ENCODE results near the gene ATG3. TPM values are rescaled to one million over a fixed set of nuclear protein-coding genes. Genes with fewer than 3 reads are reported as not detected.

The ATG3 gene
- total and polyA plus RNA-seq, 2 experiments from 2014 or later: 68.1 to 93.9 TPM

DNA sequence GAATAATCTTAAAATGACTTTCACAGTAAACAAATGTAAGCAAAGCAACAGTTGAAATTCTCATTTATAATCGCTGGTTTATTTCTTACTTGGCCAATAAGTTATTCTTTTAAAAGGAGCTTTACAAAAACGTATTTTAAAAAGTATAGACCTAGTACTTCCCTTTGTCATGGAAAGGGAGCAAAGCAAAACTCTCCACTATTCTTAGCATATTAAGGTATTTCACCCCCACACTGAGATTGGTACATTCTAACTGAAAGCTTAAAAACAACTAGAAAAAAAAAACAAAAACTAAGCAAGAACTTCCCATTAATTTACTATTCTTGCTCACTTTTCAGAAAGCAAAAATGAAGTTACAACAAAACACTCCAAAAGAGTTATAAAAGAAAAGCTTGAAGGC is 1.5 kb downstream of the ATG3 start (continued):
- TF ChIP-seq, protein P1, sequence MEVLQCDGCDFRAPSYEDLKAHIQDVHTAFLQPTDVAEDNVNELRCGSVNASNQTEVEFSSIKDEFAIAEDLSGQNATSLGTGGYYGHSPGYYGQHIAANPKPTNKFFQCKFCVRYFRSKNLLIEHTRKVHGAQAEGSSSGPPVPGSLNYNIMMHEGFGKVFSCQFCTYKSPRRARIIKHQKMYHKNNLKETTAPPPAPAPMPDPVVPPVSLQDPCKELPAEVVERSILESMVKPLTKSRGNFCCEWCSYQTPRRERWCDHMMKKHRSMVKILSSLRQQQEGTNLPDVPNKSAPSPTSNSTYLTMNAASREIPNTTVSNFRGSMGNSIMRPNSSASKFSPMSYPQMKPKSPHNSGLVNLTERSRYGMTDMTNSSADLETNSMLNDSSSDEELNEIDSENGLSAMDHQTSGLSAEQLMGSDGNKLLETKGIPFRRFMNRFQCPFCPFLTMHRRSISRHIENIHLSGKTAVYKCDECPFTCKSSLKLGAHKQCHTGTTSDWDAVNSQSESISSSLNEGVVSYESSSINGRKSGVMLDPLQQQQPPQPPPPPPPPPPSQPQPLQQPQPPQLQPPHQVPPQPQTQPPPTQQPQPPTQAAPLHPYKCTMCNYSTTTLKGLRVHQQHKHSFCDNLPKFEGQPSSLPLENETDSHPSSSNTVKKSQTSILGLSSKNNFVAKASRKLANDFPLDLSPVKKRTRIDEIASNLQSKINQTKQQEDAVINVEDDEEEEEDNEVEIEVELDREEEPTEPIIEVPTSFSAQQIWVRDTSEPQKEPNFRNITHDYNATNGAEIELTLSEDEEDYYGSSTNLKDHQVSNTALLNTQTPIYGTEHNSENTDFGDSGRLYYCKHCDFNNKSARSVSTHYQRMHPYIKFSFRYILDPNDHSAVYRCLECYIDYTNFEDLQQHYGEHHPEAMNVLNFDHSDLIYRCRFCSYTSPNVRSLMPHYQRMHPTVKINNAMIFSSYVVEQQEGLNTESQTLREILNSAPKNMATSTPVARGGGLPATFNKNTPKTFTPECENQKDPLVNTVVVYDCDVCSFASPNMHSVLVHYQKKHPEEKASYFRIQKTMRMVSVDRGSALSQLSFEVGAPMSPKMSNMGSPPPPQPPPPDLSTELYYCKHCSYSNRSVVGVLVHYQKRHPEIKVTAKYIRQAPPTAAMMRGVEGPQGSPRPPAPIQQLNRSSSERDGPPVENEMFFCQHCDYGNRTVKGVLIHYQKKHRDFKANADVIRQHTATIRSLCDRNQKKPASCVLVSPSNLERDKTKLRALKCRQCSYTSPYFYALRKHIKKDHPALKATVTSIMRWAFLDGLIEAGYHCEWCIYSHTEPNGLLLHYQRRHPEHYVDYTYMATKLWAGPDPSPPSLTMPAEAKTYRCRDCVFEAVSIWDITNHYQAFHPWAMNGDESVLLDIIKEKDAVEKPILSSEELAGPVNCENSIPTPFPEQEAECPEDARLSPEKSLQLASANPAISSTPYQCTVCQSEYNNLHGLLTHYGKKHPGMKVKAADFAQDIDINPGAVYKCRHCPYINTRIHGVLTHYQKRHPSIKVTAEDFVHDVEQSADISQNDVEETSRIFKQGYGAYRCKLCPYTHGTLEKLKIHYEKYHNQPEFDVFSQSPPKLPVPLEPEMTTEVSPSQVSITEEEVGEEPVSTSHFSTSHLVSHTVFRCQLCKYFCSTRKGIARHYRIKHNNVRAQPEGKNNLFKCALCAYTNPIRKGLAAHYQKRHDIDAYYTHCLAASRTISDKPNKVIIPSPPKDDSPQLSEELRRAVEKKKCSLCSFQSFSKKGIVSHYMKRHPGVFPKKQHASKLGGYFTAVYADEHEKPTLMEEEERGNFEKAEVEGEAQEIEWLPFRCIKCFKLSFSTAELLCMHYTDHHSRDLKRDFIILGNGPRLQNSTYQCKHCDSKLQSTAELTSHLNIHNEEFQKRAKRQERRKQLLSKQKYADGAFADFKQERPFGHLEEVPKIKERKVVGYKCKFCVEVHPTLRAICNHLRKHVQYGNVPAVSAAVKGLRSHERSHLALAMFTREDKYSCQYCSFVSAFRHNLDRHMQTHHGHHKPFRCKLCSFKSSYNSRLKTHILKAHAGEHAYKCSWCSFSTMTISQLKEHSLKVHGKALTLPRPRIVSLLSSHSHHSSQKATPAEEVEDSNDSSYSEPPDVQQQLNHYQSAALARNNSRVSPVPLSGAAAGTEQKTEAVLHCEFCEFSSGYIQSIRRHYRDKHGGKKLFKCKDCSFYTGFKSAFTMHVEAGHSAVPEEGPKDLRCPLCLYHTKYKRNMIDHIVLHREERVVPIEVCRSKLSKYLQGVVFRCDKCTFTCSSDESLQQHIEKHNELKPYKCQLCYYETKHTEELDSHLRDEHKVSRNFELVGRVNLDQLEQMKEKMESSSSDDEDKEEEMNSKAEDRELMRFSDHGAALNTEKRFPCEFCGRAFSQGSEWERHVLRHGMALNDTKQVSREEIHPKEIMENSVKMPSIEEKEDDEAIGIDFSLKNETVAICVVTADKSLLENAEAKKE (CRISPR knock-in tag; IDR thresholded peaks at IDR 0.05): no peak

DNA sequence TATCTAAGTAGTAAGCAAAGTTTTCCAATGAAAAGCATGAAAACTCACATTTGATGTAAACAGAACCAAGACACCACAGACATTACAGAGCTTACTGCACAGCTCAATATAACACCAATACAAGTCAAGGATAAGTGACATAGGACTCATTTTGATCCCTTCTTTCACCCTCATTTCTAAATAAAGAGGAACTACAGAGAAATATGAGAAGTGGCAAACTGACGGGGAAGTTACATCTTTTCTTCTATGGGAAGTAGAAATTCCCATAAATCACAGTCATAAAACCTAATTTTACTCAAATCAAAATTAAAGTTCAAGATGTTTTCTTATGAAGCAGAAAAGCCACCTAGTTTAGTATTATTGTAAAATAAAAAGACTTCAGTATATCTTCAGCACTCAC is 3.8 kb downstream of the ATG3 start:
- H3K4me1 Mint-ChIP-seq: peaks cover 16% of the 10 kb centered on the region
- no peak overlapping the region for H3K4me3 Mint-ChIP-seq
- H3K27me3 Mint-ChIP-seq (ENCODE audit: insufficient read depth, low read depth, poor library complexity): peaks cover 7% of the 10 kb centered on the region
- H3K36me3 Mint-ChIP-seq (ENCODE audit: low read depth): peaks cover 27% of the 10 kb centered on the region
- H4K20me1 ChIP-seq (replicated peaks; ENCODE audit: insufficient read depth): no peaks in the 10 kb centered on the region; the same call in 1 of the 2 replicates
- no peaks in the 10 kb centered on the region for H3F3A ChIP-seq (replicated peaks; ENCODE audit: low read depth)
- no peak for DNase-seq (ENCODE audit: low spot score)
- 0 out of 2 replicates have a peak, but pooled peaks cover 5% of the 10 kb centered on the region for H3K36me3 ChIP-seq (ENCODE audit: insufficient read depth)
- no peaks in the 10 kb centered on the region for H3K9me2 ChIP-seq (ENCODE audit: insufficient read depth)
- H3K4me3 ChIP-seq: no peak overlapping the region
- H2AFZ ChIP-seq: no peak overlapping the region
- H3K9me3 Mint-ChIP-seq: no peaks in the 10 kb centered on the region
- H3K79me2 ChIP-seq (replicated peaks; ENCODE audit: insufficient read depth): peaks cover 78% of the 10 kb centered on the region
- no peak overlapping the region for H3K27ac Mint-ChIP-seq
- H3K27ac ChIP-seq (ENCODE audit: low read depth): no peak overlapping the region
- peaks cover 16% of the 10 kb centered on the region for H3K4me1 ChIP-seq (ENCODE audit: insufficient read depth)
- no peak overlapping the region for H3K4me2 ChIP-seq
- no peaks in the 10 kb centered on the region for H3K27me3 ChIP-seq (ENCODE audit: insufficient read depth)
- no peak for ATAC-seq
- TF ChIP-seq EZH2 (IDR thresholded peaks at IDR 0.05; ENCODE audit: low read depth, unreplicated experiment) (no peak), POLR2AphosphoS5 (IDR thresholded peaks at IDR 0.05; ENCODE audit: low read depth) (no peak), JUNB (IDR thresholded peaks at IDR 0.05; ENCODE audit: unreplicated experiment) (no peak), STAT1 (IDR thresholded peaks at IDR 0.05; ENCODE audit: unreplicated experiment) (no peak), NANOG (IDR thresholded peaks at IDR 0.05; ENCODE audit: borderline replicate concordance) (no peak), ZNF331 (CRISPR knock-in tag; IDR thresholded peaks at IDR 0.05; ENCODE audit: low read depth) (no peak), CREB1 (CRISPR knock-in tag; IDR thresholded peaks at IDR 0.05; ENCODE audit: low read depth) (no peak), ZNF114 (CRISPR knock-in tag; IDR thresholded peaks at IDR 0.05) (no peak), EZH2phosphoT487 (IDR thresholded peaks at IDR 0.05; ENCODE audit: unreplicated experiment) (no peak)
- TF ChIP-seq, protein P2, sequence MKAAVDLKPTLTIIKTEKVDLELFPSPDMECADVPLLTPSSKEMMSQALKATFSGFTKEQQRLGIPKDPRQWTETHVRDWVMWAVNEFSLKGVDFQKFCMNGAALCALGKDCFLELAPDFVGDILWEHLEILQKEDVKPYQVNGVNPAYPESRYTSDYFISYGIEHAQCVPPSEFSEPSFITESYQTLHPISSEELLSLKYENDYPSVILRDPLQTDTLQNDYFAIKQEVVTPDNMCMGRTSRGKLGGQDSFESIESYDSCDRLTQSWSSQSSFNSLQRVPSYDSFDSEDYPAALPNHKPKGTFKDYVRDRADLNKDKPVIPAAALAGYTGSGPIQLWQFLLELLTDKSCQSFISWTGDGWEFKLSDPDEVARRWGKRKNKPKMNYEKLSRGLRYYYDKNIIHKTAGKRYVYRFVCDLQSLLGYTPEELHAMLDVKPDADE (IDR thresholded peaks at IDR 0.05): no peak
- TF ChIP-seq, protein P3, sequence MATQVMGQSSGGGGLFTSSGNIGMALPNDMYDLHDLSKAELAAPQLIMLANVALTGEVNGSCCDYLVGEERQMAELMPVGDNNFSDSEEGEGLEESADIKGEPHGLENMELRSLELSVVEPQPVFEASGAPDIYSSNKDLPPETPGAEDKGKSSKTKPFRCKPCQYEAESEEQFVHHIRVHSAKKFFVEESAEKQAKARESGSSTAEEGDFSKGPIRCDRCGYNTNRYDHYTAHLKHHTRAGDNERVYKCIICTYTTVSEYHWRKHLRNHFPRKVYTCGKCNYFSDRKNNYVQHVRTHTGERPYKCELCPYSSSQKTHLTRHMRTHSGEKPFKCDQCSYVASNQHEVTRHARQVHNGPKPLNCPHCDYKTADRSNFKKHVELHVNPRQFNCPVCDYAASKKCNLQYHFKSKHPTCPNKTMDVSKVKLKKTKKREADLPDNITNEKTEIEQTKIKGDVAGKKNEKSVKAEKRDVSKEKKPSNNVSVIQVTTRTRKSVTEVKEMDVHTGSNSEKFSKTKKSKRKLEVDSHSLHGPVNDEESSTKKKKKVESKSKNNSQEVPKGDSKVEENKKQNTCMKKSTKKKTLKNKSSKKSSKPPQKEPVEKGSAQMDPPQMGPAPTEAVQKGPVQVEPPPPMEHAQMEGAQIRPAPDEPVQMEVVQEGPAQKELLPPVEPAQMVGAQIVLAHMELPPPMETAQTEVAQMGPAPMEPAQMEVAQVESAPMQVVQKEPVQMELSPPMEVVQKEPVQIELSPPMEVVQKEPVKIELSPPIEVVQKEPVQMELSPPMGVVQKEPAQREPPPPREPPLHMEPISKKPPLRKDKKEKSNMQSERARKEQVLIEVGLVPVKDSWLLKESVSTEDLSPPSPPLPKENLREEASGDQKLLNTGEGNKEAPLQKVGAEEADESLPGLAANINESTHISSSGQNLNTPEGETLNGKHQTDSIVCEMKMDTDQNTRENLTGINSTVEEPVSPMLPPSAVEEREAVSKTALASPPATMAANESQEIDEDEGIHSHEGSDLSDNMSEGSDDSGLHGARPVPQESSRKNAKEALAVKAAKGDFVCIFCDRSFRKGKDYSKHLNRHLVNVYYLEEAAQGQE (IDR thresholded peaks at IDR 0.05; ENCODE audit: unreplicated experiment): no peak

Data from GM23338 (cell line).